Dedifferentiated amniotic fluid mesenchymal stem cell (primary cell): ENCODE data around the gene MCTP2.
"Not testable (repeated sequence)": the region's sequence is repeated elsewhere in the genome, so short reads cannot be mapped to it uniquely, and the experiment has no call there.

Experiments
- DNase-seq: peaks from one replicate; pipeline ENCODE4 v3.0.0-alpha.2; 2016; ENCODE audit errors: extremely low spot score

The MCTP2 gene

DNA sequence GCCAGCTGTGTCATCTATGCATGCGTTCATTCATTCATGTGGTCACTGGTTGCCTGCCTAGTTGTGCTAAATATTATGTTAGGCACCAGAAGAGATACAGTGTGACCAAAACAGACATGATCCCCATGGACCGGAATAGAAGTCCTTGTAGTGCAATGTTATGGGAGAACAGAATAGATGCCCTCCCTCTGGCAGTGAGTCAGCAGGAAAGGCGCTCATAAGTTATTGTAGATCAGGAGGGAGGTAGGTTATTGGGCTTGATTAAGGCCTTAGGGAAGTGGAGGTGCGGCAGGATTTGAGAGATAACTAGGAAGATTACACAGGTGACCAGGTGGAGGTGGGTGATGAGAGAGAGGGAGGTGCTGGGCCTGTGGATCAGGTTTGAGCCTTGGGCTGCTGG lies 5.2 kb downstream of the MCTP2 start:
- DNase-seq: no peak

DNA sequence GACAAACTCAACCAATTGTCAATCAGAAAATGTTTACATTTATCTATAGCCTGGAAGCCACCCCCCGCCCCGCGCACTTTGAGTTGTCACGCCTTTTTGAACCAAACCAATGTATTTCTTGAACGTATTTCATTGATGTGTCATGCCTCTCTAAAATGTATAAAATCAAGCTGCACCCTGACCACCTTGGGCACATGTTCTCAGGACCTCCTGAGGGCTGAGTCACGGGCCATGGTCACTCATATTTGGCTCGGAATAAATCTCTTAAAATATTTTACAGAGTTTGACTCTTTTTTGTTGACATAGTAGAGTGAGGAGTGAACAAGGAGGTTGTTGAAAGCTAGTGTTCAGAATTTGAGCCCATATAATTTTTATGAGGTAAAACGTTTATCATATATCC lies 6.5 kb downstream of the MCTP2 start:
- no peak for DNase-seq

- DNase-seq: no peak
Observed at GRCh38 chr15:94238539-94239118, 7.3 kb downstream of the MCTP2 start.

- no peak for DNase-seq
Observed at GRCh38 chr15:94239474-94239873, 8.1 kb downstream of the MCTP2 start.

- DNase-seq: no peak
Observed at GRCh38 chr15:94240480-94240879, 9.1 kb downstream of the MCTP2 start.

- DNase-seq: no peak
Observed at GRCh38 chr15:94242257-94242656, 10.9 kb downstream of the MCTP2 start.

DNA sequence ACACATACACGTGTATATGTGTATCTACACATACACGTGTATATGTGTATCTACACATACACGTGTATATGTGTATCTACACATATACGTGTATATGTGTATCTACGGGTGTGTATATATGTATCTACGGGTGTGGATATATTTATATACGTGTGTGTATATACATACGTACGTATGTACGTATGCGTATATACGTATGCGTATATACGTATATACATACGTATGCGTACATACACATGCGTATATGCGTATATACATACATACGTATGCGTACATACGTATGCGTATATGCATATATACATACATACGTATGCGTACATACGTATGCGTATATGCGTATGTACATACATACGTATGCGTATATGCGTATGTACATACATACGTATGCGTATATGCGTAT lies 11.6 kb downstream of the MCTP2 start:
- not testable (repeated sequence) for DNase-seq

DNA sequence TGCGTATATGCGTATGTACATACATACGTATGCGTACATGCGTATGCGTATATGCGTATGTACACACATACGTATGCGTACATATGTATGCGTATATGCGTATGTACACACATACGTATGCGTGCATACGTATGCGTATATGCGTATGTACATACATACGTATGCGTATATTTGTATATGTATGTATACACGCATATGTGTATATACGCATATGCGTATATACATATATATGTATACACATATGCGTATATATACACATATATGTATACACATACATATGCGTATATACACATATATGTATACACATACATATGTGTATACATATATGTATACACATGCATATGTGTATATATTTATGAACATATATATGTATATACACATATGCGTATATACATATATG lies 12.1 kb downstream of the MCTP2 start:
- no peak for DNase-seq

DNA sequence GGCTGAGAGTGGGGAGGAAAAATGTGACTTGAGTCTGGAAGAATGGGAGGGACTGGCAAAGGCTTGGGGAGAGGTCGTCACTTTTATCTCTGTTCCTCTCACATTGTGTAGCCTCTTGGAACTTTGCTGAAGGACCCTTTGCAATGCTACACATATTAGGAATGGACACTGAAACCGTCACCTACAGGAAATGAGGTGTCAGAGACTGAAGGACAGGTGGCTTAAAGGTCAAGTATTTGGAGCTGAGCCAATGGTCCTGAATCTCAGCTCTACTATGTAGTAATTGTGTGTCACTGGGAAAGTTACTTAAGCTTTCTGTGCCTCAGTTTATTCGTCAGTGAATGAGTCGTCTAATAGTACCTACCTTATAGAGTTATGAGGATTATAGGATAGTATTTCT lies 14.7 kb downstream of the MCTP2 start:
- no peak for DNase-seq

GRCh38 chr15:94247789-94248638 lies 16.7 kb downstream of the MCTP2 start:
- DNase-seq: no peak

- DNase-seq: no peak
Observed at GRCh38 chr15:94250801-94251200, 19.4 kb downstream of the MCTP2 start.

DNA sequence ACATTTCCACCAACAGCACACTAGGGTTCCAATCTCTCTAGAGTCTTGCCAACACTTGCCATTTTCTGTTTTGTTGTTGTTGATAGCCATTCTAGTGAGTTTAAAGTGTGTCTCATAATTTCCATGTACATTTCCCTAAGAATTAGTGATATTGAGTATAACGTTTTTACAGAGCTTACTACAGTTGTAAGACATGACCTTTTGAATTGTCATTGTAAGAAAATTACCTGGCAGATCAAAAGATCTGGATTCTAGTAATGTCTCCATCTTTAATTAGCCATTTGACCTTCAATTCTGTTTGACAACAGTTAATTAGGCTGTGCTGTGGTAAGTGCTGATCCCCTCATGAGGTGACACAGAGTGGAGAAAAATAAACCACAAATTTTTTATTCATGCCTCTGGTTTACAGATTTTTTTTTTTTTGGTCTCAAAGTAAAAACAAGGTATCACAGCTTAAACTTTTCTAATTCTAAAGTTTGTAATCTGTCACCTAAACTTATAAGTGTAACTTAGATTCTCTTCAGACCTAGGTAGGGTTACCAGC lies 20.9 kb downstream of the MCTP2 start:
- DNase-seq: no peak

GRCh38 chr15:94252906-94253491 lies 21.6 kb downstream of the MCTP2 start:
- no peak for DNase-seq

- DNase-seq: no peak
Observed at GRCh38 chr15:94253742-94254141, 22.4 kb downstream of the MCTP2 start.

GRCh38 chr15:94255540-94255939 lies 24.2 kb downstream of the MCTP2 start:
- no peak for DNase-seq

- no peak for DNase-seq
Observed at GRCh38 chr15:94256511-94256910, 25.1 kb downstream of the MCTP2 start.

GRCh38 chr15:94257776-94258175 lies 26.4 kb downstream of the MCTP2 start:
- DNase-seq: not testable (repeated sequence)

DNA sequence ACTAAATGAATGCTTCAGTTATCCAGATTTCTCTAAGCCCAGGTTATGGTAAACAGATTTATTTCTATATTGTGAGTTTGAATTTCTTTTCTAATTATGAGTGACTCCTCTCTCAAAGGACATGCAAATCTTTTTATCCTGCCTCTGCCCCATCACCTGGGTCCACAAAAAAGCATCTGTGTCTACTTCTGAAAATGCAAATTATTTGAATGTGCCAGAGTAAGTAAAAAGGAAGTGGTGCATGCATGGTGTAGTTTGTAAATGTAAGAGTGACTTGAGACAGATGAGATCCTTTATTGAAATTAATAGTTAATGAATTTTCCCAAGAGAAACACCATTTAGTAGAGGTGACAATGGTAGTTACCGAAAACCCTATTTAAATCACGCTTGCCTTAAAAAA lies 26.9 kb downstream of the MCTP2 start:
- DNase-seq: no peak

DNA sequence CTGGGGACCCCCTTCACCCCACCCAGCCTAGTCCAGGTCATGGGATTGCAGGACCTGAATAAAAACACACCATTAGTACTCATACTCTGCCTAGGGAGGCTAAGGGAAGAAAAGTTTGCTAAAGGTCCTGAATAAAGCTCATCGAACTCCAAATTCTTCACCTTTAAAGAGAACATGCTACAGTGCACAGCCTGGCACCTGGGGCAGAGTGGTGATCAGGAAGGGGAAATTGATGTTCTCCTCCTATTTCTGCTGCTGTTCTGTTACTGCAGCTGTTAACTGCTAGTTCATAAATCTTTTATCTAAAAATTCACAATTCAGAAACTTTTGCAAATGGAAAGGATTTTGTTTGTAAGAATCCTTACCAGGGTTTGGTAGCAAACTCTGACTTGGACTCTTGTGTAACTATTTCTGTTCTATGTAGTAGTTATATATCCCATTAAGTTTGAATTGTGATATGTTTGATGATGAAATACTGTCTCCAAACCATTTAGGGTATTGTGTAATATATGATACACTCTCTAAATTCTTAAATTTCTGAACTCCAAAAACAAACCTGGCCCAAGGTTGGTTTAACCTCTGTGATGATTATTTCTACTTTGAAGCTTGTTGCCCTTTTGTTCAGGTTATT lies 27.9 kb downstream of the MCTP2 start:
- DNase-seq: no peak

- no peak for DNase-seq
Observed at GRCh38 chr15:94259863-94260262, 28.5 kb downstream of the MCTP2 start.

GRCh38 chr15:94262201-94262600 lies 30.8 kb downstream of the MCTP2 start:
- DNase-seq: no peak
